HCT116 (cell line): ENCODE measurements around the gene KIAA1549.

ENCODE experiments used
- CTCF ChIP-seq, 3 experiments: fragments of 200-600 bp in 1 of 3; sonication (generic) in 1 of 3; IDR thresholded peaks in 2 of 3; conservative IDR thresholded peaks in 1 of 3; 2 replicates each; pipeline ENCODE4 v1.5.1; 2012 to 2017; ENCODE audit warnings: low read depth in 2 of 3, low read length in 2 of 3, antibody characterized with exemption in 1 of 3, borderline replicate concordance in 1 of 3, control low read depth in 1 of 3, mild to moderate bottlenecking in 1 of 3, mixed read lengths in 1 of 3, mixed run types in 1 of 3, moderate library complexity in 1 of 3; ENCODE audit not compliant: insufficient read depth in 1 of 3
- EGR1 ChIP-seq: IDR thresholded peaks from 2 replicates; pipeline ENCODE4 v1.6.1; 2012; ENCODE audit warnings: low read depth
- EZH2 ChIP-seq: fragments of 200-600 bp; sonication (generic); IDR thresholded peaks from 2 replicates; pipeline ENCODE4 v1.6.1; 2017; ENCODE audit warnings: antibody characterized with exemption, mixed run types
- EZH2phosphoT487 ChIP-seq: fragments of 200-600 bp; IDR thresholded peaks from 2 replicates; pipeline ENCODE4 v1.6.1; 2018; ENCODE audit warnings: antibody characterized with exemption, borderline replicate concordance
- POLR2A ChIP-seq: IDR thresholded peaks from 2 replicates; pipeline ENCODE4 v1.7.0; 2011; ENCODE audit warnings: borderline replicate concordance; ENCODE audit not compliant: insufficient read depth, insufficient read length; ENCODE audit errors: extremely low read depth
- POLR2AphosphoS5 ChIP-seq: IDR thresholded peaks from 2 replicates; pipeline ENCODE4 v1.6.1; 2011; ENCODE audit warnings: mild to moderate bottlenecking, low read depth, low read length, moderate library complexity
- RAD21 ChIP-seq: IDR thresholded peaks from 2 replicates; pipeline ENCODE4 v1.6.1; 2012; ENCODE audit warnings: low read depth, mild to moderate bottlenecking
- SP1 ChIP-seq: IDR thresholded peaks from 2 replicates; pipeline ENCODE4 v1.6.1; 2012; ENCODE audit warnings: low read depth

GRCh38 chr7:138843632-138844580 is 137.3 kb downstream of the KIAA1549 start:
- no peak for TF ChIP-seq EGR1
- no peak for TF ChIP-seq EZH2phosphoT487
- no peak for TF ChIP-seq POLR2AphosphoS5
- TF ChIP-seq CTCF (IDR thresholded peaks at IDR 0.05 in 2 of 3, conservative IDR thresholded peaks at IDR 0.05 in 1 of 3; ENCODE audit: borderline replicate concordance in 1 of 3, insufficient read depth in 1 of 3, low read depth in 2 of 3, low read length in 2 of 3): no peak
- no peak for TF ChIP-seq EZH2
- no peak for TF ChIP-seq POLR2A
- TF ChIP-seq SP1: no peak
- TF ChIP-seq RAD21: no peak
